ENCODE measurements around the gene PRSS3.
"Not testable (repeated sequence)": the region's sequence is repeated elsewhere in the genome, so short reads cannot be mapped to it uniquely, and the experiment has no call there.

PRSS3 gene

DNA sequence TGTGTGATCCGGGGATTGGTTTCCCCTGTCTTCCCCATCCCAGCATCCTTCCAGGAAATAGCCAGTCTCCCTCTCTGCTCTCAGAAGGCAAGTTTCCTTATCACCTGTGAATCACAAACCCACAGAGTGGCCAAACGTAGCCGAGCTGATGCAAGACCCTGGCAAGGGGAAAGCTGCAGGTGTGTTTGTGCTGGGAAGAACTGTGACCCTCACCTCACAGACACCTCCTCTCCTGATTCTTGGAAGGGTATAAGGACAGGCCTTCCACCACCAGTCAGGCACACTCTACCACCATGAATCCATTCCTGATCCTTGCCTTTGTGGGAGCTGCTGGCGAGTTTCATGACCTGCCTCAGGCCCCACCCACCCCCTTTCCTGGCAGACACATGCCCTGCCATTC is at the start of gene PRSS3:
Gene PRSS3, plus strand, starts transcription at position 281 of the 400 bp plus-strand sequence. Its CDS starts 13 bp downstream, at position 294.
- no peak for DNase-seq

DNA sequence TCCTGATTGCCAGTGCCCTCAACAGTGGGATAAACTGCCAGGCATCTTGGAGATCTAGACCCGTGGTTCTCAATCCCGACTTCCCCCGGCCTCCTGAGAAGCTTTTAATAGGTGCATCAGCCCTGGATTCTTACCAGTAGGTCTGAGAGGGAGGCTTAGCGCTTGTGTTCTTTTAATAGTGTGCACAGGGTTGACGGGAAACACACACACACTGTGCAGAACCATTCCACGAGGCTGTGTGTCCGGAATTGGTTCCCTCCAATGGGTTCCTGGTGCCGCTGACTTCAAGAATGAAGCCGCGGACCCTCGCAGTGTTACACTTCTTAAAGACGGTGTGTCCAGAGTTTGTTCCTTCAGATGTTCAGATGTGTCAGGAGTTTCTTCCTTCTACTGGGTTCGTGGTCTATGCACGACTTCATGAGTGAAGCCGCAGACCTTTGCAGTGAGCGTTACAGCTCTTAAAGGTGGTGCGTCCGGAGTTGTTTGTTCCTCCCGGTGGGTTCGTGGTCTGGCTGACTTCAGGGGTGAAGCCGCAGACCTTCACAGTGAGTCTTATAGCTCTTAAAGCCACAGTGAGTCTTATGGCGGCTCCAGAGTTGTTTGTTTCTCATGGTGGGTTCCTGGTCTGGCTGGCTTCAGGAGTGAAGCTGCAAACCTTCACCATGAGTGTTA is 46.6 kb upstream of the PRSS3 start:
- DNase-seq: peak; percentile 77

DNA sequence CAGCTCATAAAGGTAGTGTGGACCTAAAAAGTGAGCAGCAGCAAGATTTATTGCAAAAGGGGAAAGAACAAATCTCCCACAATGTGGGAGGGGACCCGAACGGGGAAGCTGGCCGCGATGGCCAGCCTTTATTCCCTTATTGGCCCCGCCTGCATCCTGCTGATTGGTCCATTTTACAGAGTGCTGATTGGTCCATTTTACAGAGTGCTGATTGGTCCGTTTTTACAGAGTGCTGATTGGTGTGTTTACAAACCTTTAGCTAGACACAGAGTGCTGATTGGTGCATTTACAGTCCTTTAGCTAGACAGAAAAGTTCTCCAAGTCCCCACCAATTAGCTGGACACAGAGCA is 46.1 kb upstream of the PRSS3 start:
- DNase-seq: not testable (repeated sequence)

DNA sequence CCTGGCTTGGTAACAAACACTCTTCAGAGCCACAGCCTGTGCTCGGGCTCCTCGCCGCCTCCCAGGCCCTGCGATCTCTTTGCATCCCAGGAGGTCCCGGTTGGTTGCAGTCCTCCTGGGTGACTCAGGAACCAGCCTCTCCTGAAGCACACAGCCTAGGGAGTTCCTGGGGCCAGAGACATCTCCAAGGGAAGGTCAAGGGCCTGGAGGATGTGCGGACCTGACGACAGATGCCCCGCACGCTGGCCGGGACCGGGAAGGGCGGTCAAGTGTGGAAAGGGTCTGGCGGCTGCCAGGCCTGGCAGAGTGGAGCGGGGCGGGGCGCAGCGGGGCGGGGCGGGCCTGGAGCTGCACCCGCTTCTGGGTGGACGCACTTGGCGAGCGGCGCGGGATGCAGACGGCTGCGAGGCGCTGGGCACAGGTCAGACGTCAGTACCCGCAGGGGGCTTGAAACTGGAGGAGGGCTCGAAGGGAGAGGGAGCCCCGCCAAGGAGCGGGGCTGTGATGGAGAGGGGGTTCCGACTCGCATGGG is 45.0 kb upstream of the PRSS3 start:
- peak; percentile 58 for DNase-seq

DNA sequence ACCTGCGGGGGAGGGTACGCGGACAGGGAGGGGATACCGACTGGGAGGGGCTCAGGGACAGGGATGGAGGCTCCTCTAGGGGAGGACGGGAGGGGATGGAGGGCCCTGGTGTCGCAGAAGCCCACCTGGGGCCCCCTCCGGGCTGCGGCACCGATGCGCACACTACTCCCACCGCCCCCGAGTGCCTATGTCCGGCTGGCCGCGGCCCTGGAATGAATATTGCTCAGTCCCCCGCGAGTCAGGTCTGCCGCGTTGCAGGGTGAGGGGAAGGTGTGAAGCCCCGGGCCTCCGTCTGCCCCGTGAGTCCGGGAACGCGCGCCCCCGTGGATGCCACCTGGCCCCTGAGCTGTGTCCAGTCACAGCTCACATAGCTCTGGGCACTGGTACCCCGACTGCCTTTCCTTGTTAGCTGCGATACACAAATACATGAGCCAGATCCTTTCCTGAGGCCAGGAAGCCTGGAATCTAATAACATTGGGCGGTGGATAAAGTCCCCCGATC is 44.5 kb upstream of the PRSS3 start:
- DNase-seq: no peak

DNA sequence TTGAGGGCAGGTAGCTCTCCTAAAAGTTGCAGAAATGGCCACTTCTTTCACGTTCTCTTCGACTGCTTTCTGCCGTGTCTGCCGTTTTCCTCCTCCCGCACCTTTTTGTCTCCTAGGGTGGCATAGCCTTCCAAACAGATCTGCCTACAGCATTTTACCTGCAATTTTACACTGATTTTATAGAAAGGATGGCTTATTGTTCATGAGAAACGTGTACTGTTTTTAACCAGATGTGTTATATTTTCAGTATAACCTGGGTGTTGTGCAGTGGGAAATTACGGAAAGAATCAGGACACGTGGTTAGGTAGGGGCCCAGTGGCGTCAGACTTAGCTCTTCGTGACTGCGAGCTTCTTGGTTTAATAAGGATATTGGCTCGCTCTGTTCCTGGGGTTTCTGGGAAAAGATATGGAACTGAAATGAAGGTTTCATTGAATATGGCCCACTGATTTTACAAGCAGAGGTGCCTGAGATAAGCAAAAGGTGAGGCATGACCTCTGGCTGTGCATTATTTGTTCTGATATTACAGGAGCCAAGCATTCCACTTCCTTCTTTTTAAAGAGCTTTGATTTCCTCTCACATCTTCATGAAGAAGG is 43.7 kb upstream of the PRSS3 start:
- DNase-seq: no peak

DNA sequence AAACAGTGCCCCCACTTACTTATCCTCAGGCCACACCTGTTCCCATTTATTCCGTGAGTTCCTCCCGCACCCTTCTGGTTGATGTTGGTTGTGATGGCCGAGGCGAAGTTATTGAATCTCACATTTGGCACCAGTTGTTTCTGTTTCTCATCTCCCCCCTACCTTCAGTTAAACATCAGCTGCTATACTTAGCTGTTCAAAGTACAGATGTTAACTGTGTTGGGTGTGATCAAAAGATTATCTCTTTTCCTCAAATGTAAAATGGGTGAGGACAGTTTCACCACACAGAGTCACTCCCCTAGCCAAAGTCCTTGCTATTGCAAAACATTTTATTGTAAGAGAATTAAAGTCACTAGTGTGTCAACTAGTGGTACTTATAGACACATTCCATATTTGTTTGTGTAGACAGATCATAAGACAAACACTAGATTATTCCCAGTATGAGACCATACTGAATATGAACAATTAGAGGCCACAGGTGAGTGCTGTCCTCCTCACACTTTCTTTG is 43.2 kb upstream of the PRSS3 start:
- no peak for DNase-seq

DNA sequence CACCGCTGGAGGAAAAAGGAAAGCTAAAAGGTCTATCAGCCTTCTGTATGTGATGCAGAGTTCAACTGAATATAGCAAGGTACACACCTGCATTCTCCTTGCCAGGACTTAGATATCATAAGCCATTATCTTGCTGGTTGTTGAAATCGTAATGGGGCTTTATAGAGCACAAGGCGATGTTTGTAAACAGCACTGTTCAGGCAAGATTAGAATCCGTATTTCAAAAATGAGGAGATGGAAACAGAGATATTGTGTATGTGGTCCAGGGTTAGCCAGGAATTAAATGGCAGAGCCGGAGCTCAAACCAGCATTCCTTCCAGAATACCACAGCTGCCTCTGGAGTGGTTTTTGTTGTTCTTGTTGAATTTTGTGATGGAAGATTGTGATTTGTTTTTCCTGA is 42.6 kb upstream of the PRSS3 start:
- DNase-seq: not testable (repeated sequence)

DNA sequence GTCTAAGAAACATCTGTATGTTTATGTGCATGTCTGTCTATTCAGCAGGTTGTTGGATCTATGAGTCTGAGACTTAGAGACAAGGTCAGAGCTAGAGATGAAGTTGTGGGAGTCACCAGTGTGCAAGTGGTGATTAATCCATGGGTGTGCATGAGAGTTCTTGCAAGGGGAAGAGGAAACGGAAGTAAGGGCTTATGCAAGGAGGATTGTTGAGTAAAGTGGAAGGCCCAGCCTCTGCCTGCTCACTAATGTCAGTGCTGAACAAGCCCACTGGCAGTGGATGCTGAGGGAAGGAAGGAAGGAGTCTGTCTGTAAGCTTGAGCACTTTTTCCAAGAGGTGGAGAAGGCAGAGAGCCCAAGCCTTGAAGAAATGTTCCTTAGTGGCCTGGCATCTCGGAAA is 35.7 kb upstream of the PRSS3 start:
- DNase-seq: not testable (repeated sequence)

DNA sequence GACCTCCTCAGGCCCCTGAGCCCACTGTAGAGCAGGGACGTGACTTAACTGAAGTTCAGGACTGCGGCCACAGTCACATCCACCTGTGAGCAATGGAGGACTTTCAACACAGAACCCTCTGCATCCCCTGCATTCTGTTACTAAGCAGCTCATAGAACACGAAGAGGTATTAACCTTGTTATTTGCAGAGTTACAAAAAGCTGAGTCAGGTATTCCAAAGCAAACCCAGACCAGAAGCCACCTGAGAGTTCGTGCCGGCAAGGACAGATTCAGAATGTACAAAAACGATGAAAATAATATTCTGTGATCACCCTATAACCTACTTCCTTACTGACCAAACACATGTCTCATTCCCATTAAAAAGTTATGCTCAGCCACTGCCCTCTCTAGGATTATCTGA is 33.0 kb upstream of the PRSS3 start:
- DNase-seq: no peak

DNA sequence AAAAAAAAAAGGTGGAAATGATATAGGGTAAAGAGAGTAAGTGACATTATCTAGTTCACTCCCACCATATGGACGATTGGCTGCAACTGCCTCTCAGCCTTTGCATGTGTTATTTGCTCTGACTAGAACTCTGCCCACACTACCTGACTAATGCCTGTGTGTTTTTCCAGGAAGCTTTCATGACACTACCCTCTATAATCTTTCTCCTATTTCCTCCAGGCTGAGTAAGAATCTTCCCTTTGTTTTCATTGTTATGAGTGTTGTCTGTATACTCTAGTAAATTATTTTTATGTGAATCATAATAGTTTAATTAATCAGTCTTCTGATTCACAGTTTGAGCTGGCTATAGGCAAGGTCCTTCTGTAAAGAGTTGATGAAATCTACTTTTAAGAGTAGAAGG is 31.7 kb upstream of the PRSS3 start:
- not testable (repeated sequence) for DNase-seq

DNA sequence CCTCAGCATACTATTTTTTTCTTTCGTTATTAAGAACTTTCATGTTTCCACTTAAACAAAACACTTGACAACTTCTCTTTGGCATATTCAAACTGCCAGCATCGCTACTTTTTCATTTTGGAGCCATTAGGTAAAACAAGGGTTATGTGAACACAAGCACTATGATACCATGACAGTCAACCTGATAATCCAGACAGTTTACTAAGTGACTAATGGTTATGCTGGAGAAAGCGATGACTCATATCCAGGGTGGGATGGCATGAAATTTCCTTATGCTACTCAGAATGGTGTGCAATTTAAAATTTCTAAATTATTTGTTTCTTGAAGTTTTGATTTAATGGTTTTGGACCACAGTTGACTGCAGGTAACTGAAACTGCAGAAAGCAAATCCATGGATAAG is 29.9 kb upstream of the PRSS3 start:
- DNase-seq: no peak

DNA sequence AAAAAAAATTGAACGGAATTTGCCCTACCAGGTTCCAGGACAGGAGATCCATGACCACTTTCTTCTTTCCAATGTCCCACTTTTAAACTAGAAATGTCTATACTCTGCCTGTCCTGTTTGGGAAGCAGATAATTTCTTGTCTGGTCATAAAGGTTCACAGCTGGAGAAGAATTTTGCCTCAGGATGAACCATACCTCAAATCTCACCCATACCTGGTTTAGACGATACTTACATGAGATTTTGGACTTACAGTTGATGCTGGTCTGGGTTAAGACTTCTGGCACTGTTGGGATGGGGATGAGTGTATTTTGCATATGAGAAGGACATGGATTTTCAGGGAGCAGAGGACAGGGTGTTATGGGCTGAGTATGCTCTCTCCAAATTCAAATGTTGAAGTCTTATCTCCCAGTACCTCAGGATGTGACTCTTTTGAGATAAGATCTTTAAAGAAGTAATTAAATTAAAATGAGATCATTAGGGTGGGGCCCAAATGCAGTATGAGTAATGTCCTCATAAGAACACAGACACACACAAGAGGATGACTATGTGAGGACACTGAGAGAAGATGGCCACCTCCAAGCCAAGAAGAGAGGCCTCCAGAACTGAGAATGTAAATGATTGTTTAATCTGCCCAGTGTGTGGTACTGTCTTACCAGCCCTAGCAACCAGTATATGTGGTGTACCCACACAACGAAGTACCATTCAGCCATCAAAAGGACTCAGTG is 25.0 kb upstream of the PRSS3 start:
- not testable (repeated sequence) for DNase-seq

DNA sequence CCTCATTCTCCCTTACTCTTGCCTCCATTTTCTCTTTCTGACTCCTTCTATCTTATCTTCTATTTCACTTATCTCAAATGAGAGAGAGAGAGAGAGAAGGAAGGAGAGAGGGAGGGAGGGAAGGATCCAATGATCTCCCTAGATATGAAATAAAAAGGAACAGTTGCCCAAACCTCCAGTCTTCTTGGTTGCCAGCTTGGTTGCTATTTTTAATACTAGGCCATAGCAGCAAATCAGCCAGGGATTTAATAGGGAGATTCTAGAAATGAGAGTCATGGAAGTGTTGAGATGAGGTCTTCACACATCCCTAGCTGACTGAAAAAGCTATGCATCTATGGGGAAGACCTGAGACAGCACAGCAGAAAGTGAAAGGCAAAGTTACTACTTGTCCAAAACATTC is 22.2 kb upstream of the PRSS3 start:
- DNase-seq: not testable (repeated sequence)

DNA sequence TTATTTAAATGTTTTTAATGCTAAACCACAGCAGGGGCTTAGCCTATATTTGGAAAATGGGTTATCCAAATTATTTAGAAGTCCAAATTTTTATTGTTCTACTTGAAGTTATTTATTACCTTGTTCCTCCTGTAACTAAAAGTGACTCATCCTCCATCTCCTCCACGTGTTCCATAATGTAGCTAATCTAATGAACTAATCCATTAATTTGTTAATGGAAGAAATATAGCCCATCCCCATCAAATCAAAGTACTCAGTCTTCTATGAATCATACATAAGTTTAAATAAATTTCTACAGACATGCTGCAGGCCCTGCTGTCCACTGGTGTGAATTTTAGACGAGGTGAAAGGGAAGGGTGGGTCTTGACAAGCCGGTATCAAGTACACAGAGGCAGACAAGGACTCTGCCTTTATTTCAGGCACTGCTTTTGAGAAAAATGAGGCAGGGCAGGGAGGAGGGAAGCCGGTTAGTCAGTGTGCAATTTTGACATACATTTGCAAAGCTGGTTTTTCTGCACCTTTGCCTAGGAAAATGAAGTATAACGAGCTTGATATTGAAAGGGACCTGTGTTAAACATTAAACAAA is 21.2 kb upstream of the PRSS3 start:
- DNase-seq: not testable (repeated sequence)

DNA sequence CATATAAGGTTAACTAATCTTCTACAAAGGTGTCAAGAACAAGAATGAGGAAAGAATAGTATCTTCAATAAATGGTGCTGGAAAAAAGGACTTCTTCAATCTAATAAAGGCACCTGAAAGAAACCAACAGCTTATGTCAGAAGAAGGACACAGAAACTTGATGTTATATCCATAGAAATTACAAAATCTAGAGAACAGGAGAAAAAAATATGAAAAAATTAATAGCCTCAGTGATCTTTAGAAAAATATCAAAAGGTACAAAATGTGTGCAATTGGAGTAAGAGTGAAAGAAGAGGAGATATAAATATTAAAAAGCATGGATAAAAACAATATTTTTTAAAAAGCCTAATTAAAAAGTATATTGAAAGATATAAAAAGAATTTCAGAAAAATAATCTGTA is 18.8 kb upstream of the PRSS3 start:
- no peak for DNase-seq

DNA sequence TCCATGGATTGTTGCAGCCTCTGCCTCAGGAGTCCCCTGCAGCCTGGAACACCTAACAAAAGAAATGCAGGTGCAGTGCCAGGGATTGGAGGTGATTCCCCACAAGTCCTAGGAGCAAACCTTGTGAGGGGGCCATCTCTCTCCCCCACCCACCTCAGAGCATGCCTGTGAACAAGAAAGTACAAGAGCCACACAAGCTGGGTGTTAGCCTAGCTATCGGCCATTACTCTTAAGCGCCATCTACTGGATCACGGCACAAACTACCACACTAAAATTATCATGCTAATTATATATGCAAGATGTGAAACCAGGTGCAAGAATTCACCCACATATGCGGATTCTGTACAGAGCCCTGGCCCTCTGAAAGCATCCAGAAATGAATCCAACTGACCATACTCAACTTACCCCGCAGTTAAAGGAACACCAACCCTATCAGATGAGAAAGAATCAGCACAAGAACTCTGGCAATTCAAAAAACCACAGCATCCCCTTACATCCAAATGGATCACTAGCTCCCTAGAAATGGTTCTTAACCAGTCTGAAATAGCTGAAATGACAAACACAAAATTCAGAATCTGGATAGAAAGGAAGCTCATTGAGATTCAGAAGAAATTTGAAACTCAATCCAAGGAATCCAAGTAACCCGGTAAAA is 16.5 kb upstream of the PRSS3 start:
- DNase-seq: peak; percentile 67

DNA sequence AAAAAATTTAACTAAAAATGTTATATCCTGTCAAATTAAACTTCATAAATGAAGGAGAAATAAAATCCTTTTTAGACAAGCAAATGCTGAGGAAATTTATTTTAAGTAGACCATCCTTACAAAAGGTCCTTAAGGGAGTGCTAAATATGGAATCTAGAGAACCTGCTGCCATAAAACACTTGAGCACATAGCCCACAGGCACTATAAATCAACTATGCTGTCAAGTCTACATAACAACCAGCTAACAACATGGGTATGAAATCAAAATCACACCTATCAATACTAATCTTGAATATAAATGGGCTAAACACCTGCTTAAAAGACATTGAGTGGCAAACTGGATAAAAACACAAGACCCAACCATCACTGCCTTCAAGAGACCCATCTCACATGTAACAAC is 15.1 kb upstream of the PRSS3 start:
- DNase-seq: no peak

DNA sequence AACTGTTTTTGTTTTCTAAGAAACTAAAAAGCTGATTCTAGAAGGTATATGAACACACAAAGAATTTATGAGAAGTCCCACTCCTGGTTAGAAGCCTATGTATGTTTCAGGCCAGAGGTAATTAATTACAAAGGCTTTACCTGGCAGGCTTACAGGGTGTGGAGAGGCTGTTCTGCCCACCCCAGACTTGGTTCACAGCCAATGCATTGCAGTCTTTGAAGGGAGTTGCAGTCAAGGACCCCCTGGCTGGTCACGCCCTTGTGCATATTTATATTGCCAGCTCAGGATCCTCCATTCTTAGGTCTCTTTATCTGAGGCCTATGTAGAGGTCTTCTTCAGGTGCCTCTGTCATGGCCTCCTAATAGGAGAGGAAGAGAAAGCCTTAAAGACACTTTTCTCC is 13.6 kb upstream of the PRSS3 start:
- DNase-seq: no peak

DNA sequence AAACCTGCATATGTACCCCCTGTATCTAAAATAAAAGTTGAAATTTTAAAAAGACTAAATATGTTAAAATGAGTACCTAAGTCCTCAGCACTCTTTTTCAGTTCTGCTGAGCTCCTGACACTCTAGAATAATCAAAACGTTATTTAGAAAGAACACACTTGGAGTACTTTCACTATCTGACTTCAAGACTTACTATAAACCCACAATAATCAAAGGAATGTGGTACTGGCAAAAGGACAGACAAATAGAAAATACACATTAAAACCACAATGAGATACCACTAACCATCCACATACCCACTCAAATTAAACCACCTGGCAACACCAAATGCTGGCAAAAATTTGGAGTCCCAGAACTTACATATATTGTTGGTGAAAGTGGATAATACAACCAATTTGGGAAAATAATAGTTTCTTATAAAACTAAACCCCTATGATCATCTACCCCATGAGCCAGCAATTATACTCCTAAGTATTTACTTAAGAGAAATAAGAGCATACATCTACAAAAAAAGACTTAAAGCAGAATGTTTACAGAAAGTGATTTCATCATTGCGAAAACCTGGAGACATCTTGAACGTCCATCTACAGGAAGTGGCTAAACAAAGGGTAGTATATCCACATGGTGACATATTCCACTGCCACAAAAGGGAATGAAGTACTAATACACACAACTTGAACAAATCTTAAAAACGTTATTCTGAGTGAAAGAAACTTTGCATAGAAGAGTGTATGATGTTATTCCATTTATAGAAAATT is 12.8 kb upstream of the PRSS3 start:
- DNase-seq: no peak

DNA sequence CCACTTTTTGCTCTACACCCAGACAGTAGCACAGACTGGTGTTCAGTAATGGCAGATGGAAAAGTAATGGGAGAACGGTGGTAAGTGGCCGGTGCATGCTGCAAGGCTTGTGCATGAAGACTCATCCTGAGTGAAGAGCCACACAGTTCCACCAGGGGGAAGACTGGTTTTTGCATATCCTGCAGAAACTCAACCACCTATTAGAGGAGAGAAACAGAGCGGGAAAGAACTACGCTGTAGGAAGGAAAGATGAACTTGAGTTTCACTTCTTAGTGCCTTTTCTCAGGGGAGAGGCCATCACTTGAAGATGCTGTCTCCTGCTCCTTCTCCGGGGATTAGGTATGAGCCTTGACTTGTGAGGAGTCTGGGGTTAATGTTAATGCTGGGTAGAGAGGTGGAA is 9.4 kb upstream of the PRSS3 start:
- no peak for DNase-seq

DNA sequence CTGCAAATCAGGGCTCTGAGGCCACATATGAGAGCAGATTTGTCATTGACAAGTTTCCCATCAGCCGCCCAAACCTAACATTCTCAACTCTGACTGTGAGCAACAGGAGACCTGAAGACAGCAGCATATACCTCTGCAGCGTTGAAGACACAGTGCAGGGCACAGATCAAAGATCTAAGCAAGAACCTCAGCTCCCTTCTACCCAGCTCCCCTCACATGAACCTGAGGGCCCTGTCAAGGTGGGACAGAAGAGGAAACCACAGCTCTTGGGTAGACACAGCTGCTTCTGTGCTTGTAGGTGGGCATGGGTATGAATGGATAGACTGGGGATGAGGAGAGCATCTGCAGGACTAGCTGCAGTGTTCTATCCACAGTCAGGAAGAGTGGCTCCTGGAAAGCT is 8.7 kb upstream of the PRSS3 start:
- DNase-seq: no peak

All from activated CD8-positive, alpha-beta memory T cell treated with anti-CD3 and anti-CD28 coated beads for 24 hours (primary cell).